Upper lobe of left lung (tissue), 4 donors: ENCODE data around the gene ZDHHC14.

Experiments used
- POLR2A ChIP-seq, 4 donors: fragments of 450-650 bp; IDR thresholded peaks; one replicate each; pipeline ENCODE4 v1.5.1; 2016 to 2017; ENCODE audit warnings: antibody characterized with exemption in 4 of 4, mild to moderate bottlenecking in 2 of 4
- POLR2AphosphoS5 ChIP-seq, 2 donors: sonication (generic); formaldehyde crosslinking; IDR thresholded peaks; one replicate each; pipeline ENCODE4 v1.5.1; 2017; ENCODE audit warnings: antibody characterized with exemption in 2 of 2
- TF ChIP-seq, protein P1 (sequence below), 6 experiments: fragments of 450-650 bp in 4 of 6; fragments of 200-600 bp in 2 of 6; sonication (generic) in 2 of 6; IDR thresholded peaks; one replicate each; pipeline ENCODE4 v1.5.1; 2016 to 2019; ENCODE audit warnings: antibody characterized with exemption in 6 of 6

DNA sequence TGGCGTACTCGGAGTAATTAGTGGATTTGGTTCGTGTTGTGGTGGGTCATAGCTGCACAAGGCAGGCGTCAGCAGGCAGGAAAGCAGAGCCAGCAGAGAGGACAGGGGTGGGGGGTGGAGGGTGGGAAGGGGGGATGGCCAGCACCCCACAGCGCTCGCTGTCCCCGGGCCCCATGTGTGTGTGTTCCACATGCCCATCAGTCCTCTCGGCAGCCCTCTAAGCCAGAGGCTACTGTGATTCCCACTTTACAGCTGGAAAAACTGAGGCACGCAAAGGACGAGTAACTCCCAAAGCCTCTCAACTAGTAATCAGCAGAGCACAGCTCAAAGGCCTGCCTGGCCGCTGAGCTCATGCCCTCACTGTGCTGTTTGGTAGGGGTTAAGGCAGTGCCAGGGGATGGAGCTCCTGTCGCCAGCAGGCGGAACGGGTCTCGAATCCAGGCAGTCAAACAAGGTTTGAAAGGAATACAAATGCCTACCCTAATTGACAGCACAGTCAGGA lies 175.2 kb downstream of the ZDHHC14 start:
- TF ChIP-seq, protein P1, sequence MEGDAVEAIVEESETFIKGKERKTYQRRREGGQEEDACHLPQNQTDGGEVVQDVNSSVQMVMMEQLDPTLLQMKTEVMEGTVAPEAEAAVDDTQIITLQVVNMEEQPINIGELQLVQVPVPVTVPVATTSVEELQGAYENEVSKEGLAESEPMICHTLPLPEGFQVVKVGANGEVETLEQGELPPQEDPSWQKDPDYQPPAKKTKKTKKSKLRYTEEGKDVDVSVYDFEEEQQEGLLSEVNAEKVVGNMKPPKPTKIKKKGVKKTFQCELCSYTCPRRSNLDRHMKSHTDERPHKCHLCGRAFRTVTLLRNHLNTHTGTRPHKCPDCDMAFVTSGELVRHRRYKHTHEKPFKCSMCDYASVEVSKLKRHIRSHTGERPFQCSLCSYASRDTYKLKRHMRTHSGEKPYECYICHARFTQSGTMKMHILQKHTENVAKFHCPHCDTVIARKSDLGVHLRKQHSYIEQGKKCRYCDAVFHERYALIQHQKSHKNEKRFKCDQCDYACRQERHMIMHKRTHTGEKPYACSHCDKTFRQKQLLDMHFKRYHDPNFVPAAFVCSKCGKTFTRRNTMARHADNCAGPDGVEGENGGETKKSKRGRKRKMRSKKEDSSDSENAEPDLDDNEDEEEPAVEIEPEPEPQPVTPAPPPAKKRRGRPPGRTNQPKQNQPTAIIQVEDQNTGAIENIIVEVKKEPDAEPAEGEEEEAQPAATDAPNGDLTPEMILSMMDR (IDR thresholded peaks at IDR 0.05): no peak
- TF ChIP-seq POLR2AphosphoS5 (IDR thresholded peaks at IDR 0.05) (no peak), POLR2A (IDR thresholded peaks at IDR 0.05) (no peak)
